B cell (primary cell): ENCODE results near the gene TM9SF2. TPM values are rescaled to one million over a fixed set of nuclear protein-coding genes. Genes with fewer than 3 reads are reported as not detected.

Experiments
- ATAC-seq: fragments of 200-7000 bp; cut with Tn5 transposase; one replicate; pipeline ENCODE4 v1.10.0; 2021; ENCODE audit warnings: low read depth, mild to moderate bottlenecking, moderate number of reproducible peaks, moderate library complexity
- CTCF ChIA-PET: fragments of 350-600 bp; sonication (Branson Sonifier 250); formaldehyde crosslinking; loops from one replicate; lab custom pipeline; 2021; ENCODE audit warnings: antibody characterized with exemption, inconsistent platforms; lab: Charles Lee
- POLR2A ChIA-PET: fragments of 350-600 bp; sonication (Branson Sonifier 250); formaldehyde crosslinking; loops from one replicate; lab custom pipeline; 2021; ENCODE audit warnings: antibody characterized with exemption; lab: Charles Lee
- DNase-seq: peaks from one replicate; pipeline ENCODE4 v3.0.0; 2013
- H2AFZ ChIP-seq: 2 replicates; pipeline ENCODE4 v1.6.1; 2012; ENCODE audit warnings: mild to moderate bottlenecking, low read depth, low read length; ENCODE audit not compliant: insufficient read depth, poor library complexity, severe bottlenecking
- H3K27ac ChIP-seq, 2 donors: 1 replicate in 1 of 2; 2 replicates in 1 of 2; pipeline ENCODE4 v1.5.1; 2012 to 2013; ENCODE audit warnings: low read length in 2 of 2, mild to moderate bottlenecking in 2 of 2, moderate library complexity in 1 of 2
- H3K27me3 ChIP-seq, 4 experiments: fragments of 200-600 bp in 1 of 4; sonication (generic) in 1 of 4; replicated peaks in 1 of 4; 1 replicate in 2 of 4; 2 replicates in 2 of 4; pipeline versions ENCODE4 v1.6.1 to v1.7.0; 2013 to 2016; ENCODE audit warnings: low read length in 3 of 4, mild to moderate bottlenecking in 2 of 4, mixed read lengths in 1 of 4, moderate library complexity in 1 of 4; ENCODE audit not compliant: insufficient read depth in 4 of 4, control insufficient read depth in 3 of 4; ENCODE audit errors: control extremely low read depth in 1 of 4
- H3K36me3 ChIP-seq, 2 experiments: replicated peaks in 1 of 2; 1 replicate in 1 of 2; 2 replicates in 1 of 2; pipeline versions ENCODE4 v1.6.1 to v1.7.1; 2013; ENCODE audit warnings: low read length in 1 of 2; ENCODE audit not compliant: insufficient read depth in 2 of 2, control insufficient read depth in 1 of 2; ENCODE audit errors: control extremely low read depth in 1 of 2, extremely low read depth in 1 of 2
- H3K4me1 ChIP-seq, 2 donors: fragments of 200-600 bp in 1 of 2; sonication (generic) in 1 of 2; 1 replicate in 1 of 2; 2 replicates in 1 of 2; pipeline versions ENCODE4 v1.5.1 to v1.6.1; 2013 to 2017; ENCODE audit warnings: low read length in 2 of 2; ENCODE audit not compliant: control insufficient read depth in 2 of 2, insufficient read depth in 2 of 2
- H3K4me2 ChIP-seq: replicated peaks from 2 replicates; pipeline ENCODE3; 2012; ENCODE audit warnings: mild to moderate bottlenecking, low read depth, low read length; ENCODE audit not compliant: poor library complexity, severe bottlenecking
- H3K4me3 ChIP-seq, 5 experiments: fragments of 200-600 bp in 1 of 5; sonication (generic) in 1 of 5; 1 replicate in 3 of 5; 2 replicates in 2 of 5; pipeline versions ENCODE4 v1.5.1 to v1.7.0; 2011 to 2016; ENCODE audit warnings: low read length in 4 of 5, mild to moderate bottlenecking in 4 of 5, low read depth in 2 of 5, control low read depth in 1 of 5, moderate library complexity in 1 of 5; ENCODE audit not compliant: insufficient read depth in 1 of 5; ENCODE audit errors: control extremely low read depth in 1 of 5, extremely low read depth in 1 of 5
- H3K79me2 ChIP-seq: fragments of 200-600 bp; sonication (generic); one replicate; pipeline ENCODE4 v1.6.0; 2016; ENCODE audit warnings: low read length; ENCODE audit not compliant: control insufficient read depth, insufficient read depth
- H3K9ac ChIP-seq: fragments of 200-600 bp; sonication (generic); 2 replicates; pipeline ENCODE4 v1.6.1; 2017; ENCODE audit warnings: mild to moderate bottlenecking, low read length, moderate library complexity
- H3K9me3 ChIP-seq, 3 donors: one replicate each; pipeline versions ENCODE4 v1.6.1 to v1.7.1; 2013; ENCODE audit warnings: low read length in 2 of 3; ENCODE audit not compliant: control insufficient read depth in 2 of 3, insufficient read depth in 1 of 3; ENCODE audit errors: control extremely low read depth in 1 of 3
- H4K20me1 ChIP-seq: 2 replicates; pipeline ENCODE4 v1.6.0; 2012; ENCODE audit warnings: mild to moderate bottlenecking, low read length; ENCODE audit not compliant: insufficient read depth, control insufficient read depth, poor library complexity, severe bottlenecking
- H3K27ac Mint-ChIP-seq: one replicate; pipeline ENCODE4 v1.8.0; 2021; ENCODE audit warnings: mixed read lengths
- H3K27me3 Mint-ChIP-seq: one replicate; pipeline ENCODE4 v1.8.0; 2021; ENCODE audit warnings: mixed read lengths
- H3K4me1 Mint-ChIP-seq: one replicate; pipeline ENCODE4 v1.8.0; 2021; ENCODE audit warnings: mixed read lengths
- H3K4me3 Mint-ChIP-seq: one replicate; pipeline ENCODE4 v1.8.0; 2021; ENCODE audit warnings: mixed read lengths
- H3K9me3 Mint-ChIP-seq: one replicate; pipeline ENCODE4 v1.8.0; 2022; ENCODE audit warnings: mixed read lengths; ENCODE audit not compliant: insufficient read depth
- EZH2 ChIP-seq: IDR thresholded peaks from 2 replicates; pipeline ENCODE4 v1.6.1; 2012; ENCODE audit warnings: borderline replicate concordance, low read depth, mild to moderate bottlenecking, moderate library complexity, low read length; ENCODE audit not compliant: insufficient read depth, poor library complexity, severe bottlenecking
- WGBS: methylation state at CpG from one replicate; pipeline ENCODE4 v1.1.5; 2013; ENCODE audit warnings: missing lambda C conversion rate; ENCODE audit not compliant: insufficient coverage; 5-methylcytosine and 5-hydroxymethylcytosine counted together
- intact Hi-C: fragments of 100-400 bp; cut with micrococcal nuclease; formaldehyde crosslinking; loops from one replicate; pipeline ENCODE4 v1.10.0; 2022
- polyA plus RNA-seq: library from polyadenylated mRNA; depleted of rRNA; stranded (reverse); fragments of >200 nt; gene quantifications from 2 replicates; pipeline ENCODE4 v1.2.3, GENCODE V29; 2012
- total RNA-seq, 2 donors: library from RNA; stranded (reverse); fragments of 120-200 nt in 1 of 2; gene quantifications; 1 replicate in 1 of 2; 2 replicates in 1 of 2; pipeline versions ENCODE4 v1.2.3 to v1.2.4, GENCODE V29; 2013 to 2022
- TF ChIP-seq, protein P1 (sequence below): fragments of 200-600 bp; IDR thresholded peaks from one replicate; pipeline ENCODE4 v1.8.0; 2022; ENCODE audit warnings: antibody characterized with exemption, mild to moderate bottlenecking

The TM9SF2 gene
- total and polyA plus RNA-seq, 2 donors (not counting 1 experiment from before 2014, with no cell fraction given), result 20.2 to 63.6 TPM

DNA sequence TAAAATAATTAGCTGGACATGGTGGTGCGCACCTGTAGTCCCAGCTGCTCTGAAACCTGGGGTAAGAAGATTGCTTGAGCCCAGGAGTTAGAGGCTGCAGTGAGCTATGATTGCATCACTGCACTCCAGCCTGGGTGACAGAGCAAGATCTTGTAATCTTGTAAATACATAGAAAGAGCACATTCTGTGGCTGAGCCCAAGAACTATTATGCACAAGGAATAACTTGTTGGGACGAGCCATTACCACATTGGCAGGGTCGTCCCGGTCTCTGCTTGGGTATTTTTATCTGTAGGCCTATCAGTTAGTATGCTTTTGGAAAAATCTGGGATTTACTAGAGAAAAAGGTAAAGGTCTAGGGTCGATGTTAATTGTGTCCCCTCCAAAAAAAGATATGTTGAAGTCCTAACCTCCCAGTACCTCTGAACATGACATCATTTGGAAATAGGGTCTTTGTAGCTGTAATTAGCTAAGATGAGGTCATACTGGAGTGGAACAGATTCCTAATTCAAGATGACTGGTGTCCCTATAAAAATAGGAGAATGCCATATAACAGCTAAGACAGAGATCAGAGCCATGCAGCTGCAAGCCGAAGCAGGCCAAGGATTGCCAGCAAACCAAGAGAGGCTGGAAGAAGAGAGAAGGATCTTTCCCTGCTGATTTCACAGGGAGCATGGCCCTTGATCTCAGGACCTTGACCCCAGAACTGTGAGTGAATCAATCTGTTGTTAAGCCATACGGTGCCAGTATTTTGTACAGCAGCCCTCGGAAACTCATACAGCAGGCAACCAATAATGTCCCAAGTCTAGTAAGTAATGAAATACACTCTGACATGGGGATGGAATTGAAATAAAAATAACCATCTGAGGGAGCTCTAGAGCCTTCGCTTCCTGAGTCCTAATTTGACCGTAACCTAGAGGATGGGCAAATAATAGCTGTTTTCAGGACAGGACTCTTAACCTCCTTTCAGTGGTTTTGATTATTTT is 77.0 kb downstream of the TM9SF2 start:
- no peak overlapping the region for H3K27ac Mint-ChIP-seq
- Histone ChIP-seq H3K4me1 (no peaks in the 10 kb centered on the region), H3K36me3 (no peaks in the 10 kb centered on the region), H4K20me1 (no peaks in the 10 kb centered on the region), H3K4me2 (no peak overlapping the region), H3K9me3 (peaks cover 0 to 6% (median 0%) of the 10 kb centered on the region in 3 donors), H3K79me2 (no peaks in the 10 kb centered on the region), H2AFZ (no peak overlapping the region), H3K27me3 (no peaks in the 10 kb centered on the region), H3K4me3 (no peak overlapping the region), H3K27ac (no peak overlapping the region), H3K9ac (no peak overlapping the region)
- 89% methylated on average over 6 of the region's 10 CpGs for WGBS
- H3K9me3 Mint-ChIP-seq, result no peaks in the 10 kb centered on the region
- ATAC-seq (no peak), DNase-seq (no peak)
- TF ChIP-seq, protein P1, sequence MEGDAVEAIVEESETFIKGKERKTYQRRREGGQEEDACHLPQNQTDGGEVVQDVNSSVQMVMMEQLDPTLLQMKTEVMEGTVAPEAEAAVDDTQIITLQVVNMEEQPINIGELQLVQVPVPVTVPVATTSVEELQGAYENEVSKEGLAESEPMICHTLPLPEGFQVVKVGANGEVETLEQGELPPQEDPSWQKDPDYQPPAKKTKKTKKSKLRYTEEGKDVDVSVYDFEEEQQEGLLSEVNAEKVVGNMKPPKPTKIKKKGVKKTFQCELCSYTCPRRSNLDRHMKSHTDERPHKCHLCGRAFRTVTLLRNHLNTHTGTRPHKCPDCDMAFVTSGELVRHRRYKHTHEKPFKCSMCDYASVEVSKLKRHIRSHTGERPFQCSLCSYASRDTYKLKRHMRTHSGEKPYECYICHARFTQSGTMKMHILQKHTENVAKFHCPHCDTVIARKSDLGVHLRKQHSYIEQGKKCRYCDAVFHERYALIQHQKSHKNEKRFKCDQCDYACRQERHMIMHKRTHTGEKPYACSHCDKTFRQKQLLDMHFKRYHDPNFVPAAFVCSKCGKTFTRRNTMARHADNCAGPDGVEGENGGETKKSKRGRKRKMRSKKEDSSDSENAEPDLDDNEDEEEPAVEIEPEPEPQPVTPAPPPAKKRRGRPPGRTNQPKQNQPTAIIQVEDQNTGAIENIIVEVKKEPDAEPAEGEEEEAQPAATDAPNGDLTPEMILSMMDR, result no peak
- no peak for TF ChIP-seq EZH2
- CTCF ChIA-PET, result interaction anchor here (1.1 to 1.2 kb wide), 2 partner anchors 28 to 937 kb away, joined by 3 to 4 read pairs; no protein-coding TSS in a partner anchor
- POLR2A ChIA-PET, result no interaction called here
- intact Hi-C loops, result no loop called here
- H3K27me3 Mint-ChIP-seq, result no peaks in the 10 kb centered on the region
- H3K4me1 Mint-ChIP-seq, result peaks cover 3% of the 10 kb centered on the region
- H3K4me3 Mint-ChIP-seq, result no peak overlapping the region
